CD4-positive, alpha-beta T cell (primary cell): ENCODE measurements around the gene CTF1. TPM values are rescaled to one million over a fixed set of nuclear protein-coding genes. Genes with fewer than 3 reads are reported as not detected.

Experiments
- ATAC-seq: fragments of 200-7000 bp; cut with Tn5 transposase; one replicate; pipeline ENCODE4 v1.10.0; 2022; ENCODE audit warnings: mild to moderate bottlenecking; ENCODE audit not compliant: poor library complexity
- CTCF ChIA-PET: fragments of 350-600 bp; sonication (Branson Sonifier 250); formaldehyde crosslinking; loops from one replicate; lab custom pipeline; 2021; ENCODE audit warnings: antibody characterized with exemption, inconsistent platforms; lab: Charles Lee
- POLR2A ChIA-PET: fragments of 350-600 bp; sonication (Branson Sonifier 250); formaldehyde crosslinking; loops from one replicate; lab custom pipeline; 2021; ENCODE audit warnings: antibody characterized with exemption, inconsistent platforms; lab: Charles Lee
- DNase-seq, 14 experiments: peaks; one replicate each; pipeline ENCODE4 v3.0.0-alpha.2; 2013 to 2020; ENCODE audit warnings: mixed read lengths in 2 of 14
- H3K27ac ChIP-seq, 2 donors: one replicate each; pipeline versions ENCODE4 v1.5.1 to v1.7.0; 2013; ENCODE audit warnings: low read length in 2 of 2, low read depth in 1 of 2, mild to moderate bottlenecking in 1 of 2
- H3K27me3 ChIP-seq, 2 experiments: 1 replicate in 1 of 2; 2 replicates in 1 of 2; pipeline versions ENCODE4 v1.6.1 to v1.7.0; 2013; ENCODE audit warnings: low read length in 2 of 2, control low read depth in 1 of 2, mild to moderate bottlenecking in 1 of 2, moderate library complexity in 1 of 2; ENCODE audit not compliant: insufficient read depth in 2 of 2, control insufficient read depth in 1 of 2
- H3K36me3 ChIP-seq: one replicate; pipeline ENCODE4 v1.6.1; 2013; ENCODE audit warnings: low read length, control low read depth; ENCODE audit not compliant: insufficient read depth
- H3K4me1 ChIP-seq: one replicate; pipeline ENCODE4 v1.6.1; 2013; ENCODE audit warnings: low read length, control low read depth; ENCODE audit not compliant: insufficient read depth
- H3K4me3 ChIP-seq: one replicate; pipeline ENCODE4 v1.5.1; 2013; ENCODE audit warnings: mild to moderate bottlenecking, low read length, moderate library complexity
- H3K9me3 ChIP-seq, 2 experiments: 1 replicate in 1 of 2; 2 replicates in 1 of 2; pipeline versions ENCODE4 v1.6.1 to v1.7.0; 2013; ENCODE audit warnings: low read length in 2 of 2, mild to moderate bottlenecking in 2 of 2, control low read depth in 1 of 2, moderate library complexity in 1 of 2; ENCODE audit not compliant: control insufficient read depth in 1 of 2, insufficient read depth in 1 of 2
- H3K27ac Mint-ChIP-seq: one replicate; pipeline ENCODE4 v1.8.0; 2020; ENCODE audit warnings: mixed read lengths
- H3K27me3 Mint-ChIP-seq: one replicate; pipeline ENCODE4 v1.8.0; 2021; ENCODE audit warnings: mixed read lengths
- H3K36me3 Mint-ChIP-seq: one replicate; pipeline ENCODE4 v1.8.0; 2021; ENCODE audit warnings: low read depth, mixed read lengths
- H3K4me1 Mint-ChIP-seq: one replicate; pipeline ENCODE4 v1.8.0; 2021; ENCODE audit warnings: low read depth, mixed read lengths
- H3K4me3 Mint-ChIP-seq: one replicate; pipeline ENCODE4 v1.8.0; 2020; ENCODE audit warnings: mild to moderate bottlenecking, mixed read lengths
- H3K9me3 Mint-ChIP-seq: one replicate; pipeline ENCODE4 v1.8.0; 2020; ENCODE audit warnings: mixed read lengths
- intact Hi-C, 2 experiments: fragments of 100-400 bp; cut with DNase I in 1 of 2; cut with micrococcal nuclease in 1 of 2; formaldehyde crosslinking; loops; one replicate each; pipeline versions ENCODE4 v1.15.1 to v1.9.0; 2023 to 2025; cut with DNase I, micrococcal nuclease
- total RNA-seq, 174 experiments: library from RNA in 2 of 174; stranded (reverse) in 2 of 174; gene quantifications; one replicate each; pipeline ENCODE4 v1.2.3 and lab custom pipeline; 2021 to 2026
- TF ChIP-seq, protein P1 (sequence below): fragments of 200-600 bp; IDR thresholded peaks from one replicate; pipeline ENCODE4 v1.8.0; 2022; ENCODE audit warnings: antibody characterized with exemption, mild to moderate bottlenecking

Gene CTF1
- total RNA-seq, 2 experiments from 2014 or later, result 0.20 TPM; not detected in 1

DNA sequence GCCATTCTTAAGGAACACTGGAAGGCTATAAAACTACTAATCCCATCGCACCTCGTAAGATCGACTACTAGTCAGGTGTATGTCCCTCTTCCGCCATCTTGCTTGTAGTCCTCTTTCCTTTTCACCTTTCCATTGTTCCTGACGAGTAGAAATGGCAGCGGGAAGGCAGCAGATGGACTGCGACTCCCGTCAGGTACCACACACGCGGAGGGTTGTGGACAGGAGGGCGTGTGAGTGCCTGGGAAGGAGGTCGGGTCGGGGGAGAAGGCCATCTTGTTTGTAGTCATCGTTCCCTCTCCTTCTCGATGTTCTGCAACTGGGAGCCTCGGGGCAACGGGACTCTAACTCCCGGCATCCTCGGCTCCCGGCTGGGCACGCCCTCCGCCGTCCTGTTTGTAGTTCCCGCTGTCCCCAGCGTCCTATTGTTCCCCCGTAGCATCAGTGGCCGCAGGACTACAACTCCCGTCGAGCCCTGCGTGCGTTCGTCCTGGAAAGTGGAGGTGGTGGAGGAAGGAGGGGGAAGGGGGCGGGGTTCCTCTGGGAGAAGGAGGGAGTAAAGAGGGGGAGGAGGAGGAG, 26.6 kb downstream of the CTF1 start:
- peaks cover 7% of the 10 kb centered on the region for H3K36me3 Mint-ChIP-seq
- peak overlapping the region; percentile 99 for H3K4me3 Mint-ChIP-seq
- intact Hi-C loops, result loop anchor here (1.0 to 10.0 kb wide), 15 partner anchors 26 to 928 kb away; partner anchors contain the start of genes SETD1A (in 2 of the 2), ARMC5 (in 1 of the 2), CFAP119 (in 1 of the 2) and CTF1 (in 1 of the 2)
- H3K27me3 Mint-ChIP-seq, result no peaks in the 10 kb centered on the region
- TF ChIP-seq, protein P1, sequence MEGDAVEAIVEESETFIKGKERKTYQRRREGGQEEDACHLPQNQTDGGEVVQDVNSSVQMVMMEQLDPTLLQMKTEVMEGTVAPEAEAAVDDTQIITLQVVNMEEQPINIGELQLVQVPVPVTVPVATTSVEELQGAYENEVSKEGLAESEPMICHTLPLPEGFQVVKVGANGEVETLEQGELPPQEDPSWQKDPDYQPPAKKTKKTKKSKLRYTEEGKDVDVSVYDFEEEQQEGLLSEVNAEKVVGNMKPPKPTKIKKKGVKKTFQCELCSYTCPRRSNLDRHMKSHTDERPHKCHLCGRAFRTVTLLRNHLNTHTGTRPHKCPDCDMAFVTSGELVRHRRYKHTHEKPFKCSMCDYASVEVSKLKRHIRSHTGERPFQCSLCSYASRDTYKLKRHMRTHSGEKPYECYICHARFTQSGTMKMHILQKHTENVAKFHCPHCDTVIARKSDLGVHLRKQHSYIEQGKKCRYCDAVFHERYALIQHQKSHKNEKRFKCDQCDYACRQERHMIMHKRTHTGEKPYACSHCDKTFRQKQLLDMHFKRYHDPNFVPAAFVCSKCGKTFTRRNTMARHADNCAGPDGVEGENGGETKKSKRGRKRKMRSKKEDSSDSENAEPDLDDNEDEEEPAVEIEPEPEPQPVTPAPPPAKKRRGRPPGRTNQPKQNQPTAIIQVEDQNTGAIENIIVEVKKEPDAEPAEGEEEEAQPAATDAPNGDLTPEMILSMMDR, result no peak
- H3K4me3 ChIP-seq, result peak overlapping the region; percentile 93
- DNase-seq (peak; percentile 87 to 99 (median 93)), ATAC-seq (peak; percentile 66)
- H3K4me1 Mint-ChIP-seq, result peaks cover 19% of the 10 kb centered on the region
- H3K9me3 Mint-ChIP-seq, result no peaks in the 10 kb centered on the region
- CTCF ChIA-PET, result interaction anchor here (0.6 to 1.1 kb wide), 2 partner anchors 78 to 108 kb away, joined by 3 to 19 read pairs; no protein-coding TSS in a partner anchor
- no peaks in the 10 kb centered on the region for H3K27me3 ChIP-seq
- H3K4me1 ChIP-seq, result peaks cover 27% of the 10 kb centered on the region
- POLR2A ChIA-PET, result interaction anchor here (0.9 to 1.3 kb wide), 3 partner anchors 48 to 151 kb away, joined by 3 to 7 read pairs (median 5); partner anchors contain the start of genes ZNF646 and ZNF668
- H3K9me3 ChIP-seq, result no peaks in the 10 kb centered on the region
- peak overlapping the region; percentile 85 to 98 for H3K27ac ChIP-seq
- H3K27ac Mint-ChIP-seq, result peak overlapping the region; percentile 92
- H3K36me3 ChIP-seq, result peaks cover 2% of the 10 kb centered on the region

DNA sequence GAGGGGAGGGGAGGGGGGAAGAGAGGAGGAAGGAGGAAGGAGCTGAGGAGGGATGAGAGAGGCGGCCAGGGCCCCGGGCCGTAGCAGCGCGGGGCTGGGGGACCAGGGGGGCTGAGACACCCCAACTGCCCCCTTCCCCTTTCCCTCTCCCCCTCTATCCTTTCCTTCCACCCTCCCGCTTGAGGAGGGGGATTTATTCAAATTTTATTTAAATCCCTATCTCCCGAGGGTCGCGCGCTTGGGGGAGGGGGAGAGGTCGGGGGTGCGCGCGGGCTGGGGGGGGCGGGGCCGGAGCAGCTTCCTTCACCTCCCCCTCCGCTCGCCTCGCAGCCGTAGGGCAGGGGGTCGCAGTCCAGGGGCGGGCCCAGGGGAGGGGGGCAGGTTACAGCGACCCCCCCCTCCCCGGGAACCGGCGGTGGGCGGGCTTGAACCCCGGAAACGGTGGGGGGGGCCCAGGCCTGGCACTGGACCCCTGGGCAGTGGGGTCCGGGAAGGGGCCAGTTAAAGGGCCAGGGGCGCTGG, 27.2 kb downstream of the CTF1 start, which contains the start of gene FBXL19:
FBXL19 (plus strand) TSS at position 19 of the 522 bp plus-strand sequence. CDS start 2,183 bp downstream, outside the sequence.
- peaks cover 19% of the 10 kb centered on the region for H3K4me1 Mint-ChIP-seq
- Histone ChIP-seq H3K27me3 (no peaks in the 10 kb centered on the region), H3K4me3 (peak within 1 kb of the TSS; percentile 93), H3K4me1 (peaks cover 27% of the 10 kb centered on the region), H3K27ac (peak within 1 kb of the TSS; percentile 85 to 98), H3K36me3 (peaks cover 2% of the 10 kb centered on the region), H3K9me3 (no peaks in the 10 kb centered on the region)
- TF ChIP-seq, protein P1, result no peak
- peak in 4 of 14 experiments; percentile 16 to 71 (median 28) for DNase-seq
- POLR2A ChIA-PET, result interaction anchor here (0.9 to 1.3 kb wide), 2 partner anchors 48 to 150 kb away, joined by 3 to 7 read pairs; partner anchors contain the start of genes ZNF646 and ZNF668
- H3K27ac Mint-ChIP-seq, result peak within 1 kb of the TSS; percentile 92
- CTCF ChIA-PET, result no interaction called here
- H3K9me3 Mint-ChIP-seq, result no peaks in the 10 kb centered on the region
- H3K36me3 Mint-ChIP-seq, result peaks cover 7% of the 10 kb centered on the region
- no peak for ATAC-seq
- peak within 1 kb of the TSS; percentile 99 for H3K4me3 Mint-ChIP-seq
- no peaks in the 10 kb centered on the region for H3K27me3 Mint-ChIP-seq
- intact Hi-C loops, result loop anchor here (1.0 to 10.0 kb wide), 12 partner anchors 27 to 929 kb away; partner anchors contain the start of genes ARMC5 (in 1 of the 2), CFAP119 (in 1 of the 2), CTF1 (in 1 of the 2) and HIRIP3 (in 1 of the 2)

DNA sequence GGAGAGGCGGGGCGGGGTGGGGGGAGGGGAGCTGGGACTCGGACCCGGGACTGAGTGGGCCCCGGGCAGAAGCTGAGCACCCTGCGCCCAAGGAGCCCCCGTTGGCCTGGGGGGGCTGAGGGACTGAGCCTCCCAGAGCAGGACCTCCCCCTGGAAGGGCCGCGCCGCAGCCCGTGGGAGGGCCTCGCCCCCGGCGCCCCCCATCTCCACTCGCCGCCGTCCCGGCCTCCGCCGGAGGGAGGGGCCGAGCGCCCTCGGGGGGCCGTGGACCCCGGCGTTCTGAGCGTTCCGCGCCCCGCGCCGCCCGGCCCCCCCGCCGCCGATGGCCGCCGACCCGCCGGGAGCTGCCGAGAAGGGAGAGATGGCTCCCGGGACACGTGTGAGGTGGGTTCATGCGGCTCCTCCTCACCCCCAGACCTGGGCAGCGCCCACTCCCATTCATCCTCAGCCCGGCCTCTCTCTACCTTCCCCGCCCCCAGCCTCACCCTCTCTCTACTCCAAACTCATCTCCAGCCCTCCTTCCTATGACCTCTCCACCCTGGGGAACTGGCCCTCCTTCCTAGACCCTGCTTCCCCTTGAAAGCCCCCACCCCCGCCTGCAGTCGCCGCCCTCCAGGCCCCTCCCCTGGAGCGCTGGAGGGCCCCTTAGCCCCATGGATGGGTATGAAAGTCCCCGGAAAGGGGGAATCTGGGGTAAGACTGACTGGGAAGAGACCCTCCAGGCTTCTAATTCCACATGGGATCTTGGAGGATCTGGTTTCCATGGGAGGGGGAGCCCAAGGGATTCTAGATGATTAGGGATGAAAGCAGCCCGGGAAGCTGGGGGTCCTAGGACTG, 27.9 kb downstream of the CTF1 start:
- peak in 3 of 14 experiments; percentile 28 to 66 (median 37) for DNase-seq
- Mint-ChIP-seq H3K4me3 (peak overlapping the region; percentile 84), H3K27ac (peak overlapping the region; percentile 58), H3K9me3 (no peaks in the 10 kb centered on the region), H3K27me3 (no peaks in the 10 kb centered on the region), H3K4me1 (peaks cover 19% of the 10 kb centered on the region), H3K36me3 (peaks cover 7% of the 10 kb centered on the region)
- Histone ChIP-seq H3K27me3 (no peaks in the 10 kb centered on the region), H3K9me3 (no peaks in the 10 kb centered on the region), H3K36me3 (peaks cover 2% of the 10 kb centered on the region), H3K4me1 (peaks cover 27% of the 10 kb centered on the region), H3K4me3 (peak overlapping the region; percentile 93), H3K27ac (peak overlapping the region; percentile 19 to 22)
- intact Hi-C loops, result loop anchor here (2.0 to 10.0 kb wide), 5 partner anchors 107 to 929 kb away; partner anchors contain the start of genes HIRIP3 (in 1 of the 2), INO80E (in 1 of the 2), MYL11 (in 1 of the 2) and PHKG2 (in 1 of the 2)
- ATAC-seq, result no peak
- CTCF ChIA-PET, result interaction anchor here (1.0 to 2.1 kb wide), 2 partner anchors 17 to 111 kb away, joined by 4 to 10 read pairs; no protein-coding TSS in a partner anchor
- TF ChIP-seq, protein P1, result no peak
- POLR2A ChIA-PET, result interaction anchor here (0.8 to 1.3 kb wide), 3 partner anchors 22 to 150 kb away, joined by 3 to 7 read pairs (median 3); partner anchors contain the start of genes ZNF646 and ZNF668
